Measurements from ENCODE around the gene SEMG2.

SEMG2 gene

GRCh38 chr20:45221076-45221475 is at the start of gene SEMG2:
SEMG2 (plus strand) TSS chr20:45221373; CDS start chr20:45221390, 17 bp downstream.
- no peak for DNase-seq

GRCh38 chr20:45173522-45173921 is 47.7 kb upstream of the SEMG2 start:
- no peak for DNase-seq

- no peak for DNase-seq
Measured at GRCh38 chr20:45174434-45175364, 46.5 kb upstream of the SEMG2 start, which contains the start of gene PI3. PI3 (plus strand) TSS chr20:45174902; CDS start chr20:45174923, 21 bp downstream.

- no peak for DNase-seq
Measured at GRCh38 chr20:45176526-45177267, 44.5 kb upstream of the SEMG2 start.

- DNase-seq = no peak
Measured at GRCh38 chr20:45179166-45179565, 42.0 kb upstream of the SEMG2 start.

GRCh38 chr20:45181639-45182038 is 39.5 kb upstream of the SEMG2 start:
- no peak for DNase-seq

- no peak for DNase-seq
Measured at GRCh38 chr20:45183084-45183483, 38.1 kb upstream of the SEMG2 start.

GRCh38 chr20:45187693-45188092 is 33.5 kb upstream of the SEMG2 start:
- DNase-seq = no peak

GRCh38 chr20:45189067-45189609 is 32.0 kb upstream of the SEMG2 start:
- DNase-seq = no peak

GRCh38 chr20:45189861-45190260 is 31.3 kb upstream of the SEMG2 start:
- no peak for DNase-seq

- DNase-seq = no peak
Measured at GRCh38 chr20:45191926-45192325, 29.2 kb upstream of the SEMG2 start.

GRCh38 chr20:45193331-45193730 is 27.8 kb upstream of the SEMG2 start:
- DNase-seq = no peak

GRCh38 chr20:45206725-45207124 is 14.4 kb upstream of the SEMG2 start, which contains the start of gene SEMG1:
SEMG1 (plus strand) TSS chr20:45207033; CDS start chr20:45207054, 21 bp downstream.
- DNase-seq = no peak

GRCh38 chr20:45209924-45210323 is 11.2 kb upstream of the SEMG2 start:
- DNase-seq = no peak

- DNase-seq = no peak
Measured at GRCh38 chr20:45211569-45212474, 9.4 kb upstream of the SEMG2 start.

GRCh38 chr20:45212836-45213235 is 8.3 kb upstream of the SEMG2 start:
- DNase-seq = no peak

- no peak for DNase-seq
Measured at GRCh38 chr20:45218124-45218523, 3.0 kb upstream of the SEMG2 start.

GRCh38 chr20:45218636-45219035 is 2.5 kb upstream of the SEMG2 start:
- no peak for DNase-seq

- no peak for DNase-seq
Measured at GRCh38 chr20:45223136-45223535, 2.0 kb downstream of the SEMG2 start.

- no peak for DNase-seq
Measured at GRCh38 chr20:45226287-45226686, 5.1 kb downstream of the SEMG2 start.

- peak; percentile 69 for DNase-seq
Measured at GRCh38 chr20:45229264-45230056, 8.3 kb downstream of the SEMG2 start.
